ENCODE measurements around the gene MYPOP. TPM values are rescaled to one million over a fixed set of nuclear protein-coding genes. Genes with fewer than 3 reads are reported as not detected.
A peak's percentile ranks its signal among the peaks of the same experiment; 100 is the strongest.

Gene MYPOP
- total and polyA plus RNA-seq, 2 of the 13 experiments (the other 11 are each of a cell fraction or from before 2014, with no cell fraction given) = 2.3 to 2.7 TPM

DNA sequence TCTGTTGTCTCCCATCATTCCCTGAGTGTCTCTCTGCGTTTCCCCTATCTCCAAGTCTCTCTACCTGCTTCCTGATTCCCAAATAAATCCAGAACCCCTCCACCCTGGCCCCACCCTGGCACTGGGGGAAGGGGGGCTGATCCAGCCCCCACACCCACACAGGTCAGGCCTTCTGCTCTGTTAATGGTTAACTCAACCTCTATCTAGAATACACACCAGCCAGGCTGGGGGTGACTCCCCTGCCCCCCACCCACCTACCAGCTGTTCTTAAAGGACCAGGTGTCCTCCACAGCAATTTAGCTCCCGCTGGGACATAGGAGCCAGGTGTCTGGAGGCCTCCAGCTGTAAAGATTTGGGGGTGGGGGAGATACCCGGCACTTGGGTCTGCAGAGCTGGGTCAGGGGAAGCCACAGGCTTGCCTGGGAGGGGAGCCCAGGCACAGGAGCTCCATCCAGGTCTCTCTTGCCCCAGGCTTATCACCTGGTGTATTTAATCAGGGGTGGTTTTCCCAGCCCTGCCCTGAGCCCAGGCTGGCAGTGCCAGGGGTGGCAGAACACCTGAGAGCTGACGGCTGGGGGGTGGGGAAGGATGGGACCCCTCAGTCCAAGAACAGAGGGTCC, 20.4 kb downstream of the MYPOP start (continued):
- TF ChIP-seq, protein P1, sequence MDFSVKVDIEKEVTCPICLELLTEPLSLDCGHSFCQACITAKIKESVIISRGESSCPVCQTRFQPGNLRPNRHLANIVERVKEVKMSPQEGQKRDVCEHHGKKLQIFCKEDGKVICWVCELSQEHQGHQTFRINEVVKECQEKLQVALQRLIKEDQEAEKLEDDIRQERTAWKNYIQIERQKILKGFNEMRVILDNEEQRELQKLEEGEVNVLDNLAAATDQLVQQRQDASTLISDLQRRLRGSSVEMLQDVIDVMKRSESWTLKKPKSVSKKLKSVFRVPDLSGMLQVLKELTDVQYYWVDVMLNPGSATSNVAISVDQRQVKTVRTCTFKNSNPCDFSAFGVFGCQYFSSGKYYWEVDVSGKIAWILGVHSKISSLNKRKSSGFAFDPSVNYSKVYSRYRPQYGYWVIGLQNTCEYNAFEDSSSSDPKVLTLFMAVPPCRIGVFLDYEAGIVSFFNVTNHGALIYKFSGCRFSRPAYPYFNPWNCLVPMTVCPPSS (IDR thresholded peaks at IDR 0.05) = no peak
- TF ChIP-seq NFATC3 (CRISPR knock-in tag; IDR thresholded peaks at IDR 0.05) = 0 out of 2 replicates have a peak, but pooled peaks have one; percentile 24
- peak; percentile 58; the same call in 1 of the 2 replicates for TF ChIP-seq TMF1 (CRISPR knock-in tag; IDR thresholded peaks at IDR 0.05; ENCODE audit: low read depth)
- TF ChIP-seq EEA1 (CRISPR knock-in tag; IDR thresholded peaks at IDR 0.05; ENCODE audit: borderline replicate concordance) = peak; percentile 85
- TF ChIP-seq, protein P2, sequence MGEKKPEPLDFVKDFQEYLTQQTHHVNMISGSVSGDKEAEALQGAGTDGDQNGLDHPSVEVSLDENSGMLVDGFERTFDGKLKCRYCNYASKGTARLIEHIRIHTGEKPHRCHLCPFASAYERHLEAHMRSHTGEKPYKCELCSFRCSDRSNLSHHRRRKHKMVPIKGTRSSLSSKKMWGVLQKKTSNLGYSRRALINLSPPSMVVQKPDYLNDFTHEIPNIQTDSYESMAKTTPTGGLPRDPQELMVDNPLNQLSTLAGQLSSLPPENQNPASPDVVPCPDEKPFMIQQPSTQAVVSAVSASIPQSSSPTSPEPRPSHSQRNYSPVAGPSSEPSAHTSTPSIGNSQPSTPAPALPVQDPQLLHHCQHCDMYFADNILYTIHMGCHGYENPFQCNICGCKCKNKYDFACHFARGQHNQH (CRISPR knock-in tag; IDR thresholded peaks at IDR 0.05) = peak; percentile 71; the same call in 1 of the 2 replicates
- no peak; the same call in 1 of the 2 replicates for TF ChIP-seq ZNF567 (CRISPR knock-in tag; IDR thresholded peaks at IDR 0.05; ENCODE audit: borderline replicate concordance)
- TF ChIP-seq, protein P3, sequence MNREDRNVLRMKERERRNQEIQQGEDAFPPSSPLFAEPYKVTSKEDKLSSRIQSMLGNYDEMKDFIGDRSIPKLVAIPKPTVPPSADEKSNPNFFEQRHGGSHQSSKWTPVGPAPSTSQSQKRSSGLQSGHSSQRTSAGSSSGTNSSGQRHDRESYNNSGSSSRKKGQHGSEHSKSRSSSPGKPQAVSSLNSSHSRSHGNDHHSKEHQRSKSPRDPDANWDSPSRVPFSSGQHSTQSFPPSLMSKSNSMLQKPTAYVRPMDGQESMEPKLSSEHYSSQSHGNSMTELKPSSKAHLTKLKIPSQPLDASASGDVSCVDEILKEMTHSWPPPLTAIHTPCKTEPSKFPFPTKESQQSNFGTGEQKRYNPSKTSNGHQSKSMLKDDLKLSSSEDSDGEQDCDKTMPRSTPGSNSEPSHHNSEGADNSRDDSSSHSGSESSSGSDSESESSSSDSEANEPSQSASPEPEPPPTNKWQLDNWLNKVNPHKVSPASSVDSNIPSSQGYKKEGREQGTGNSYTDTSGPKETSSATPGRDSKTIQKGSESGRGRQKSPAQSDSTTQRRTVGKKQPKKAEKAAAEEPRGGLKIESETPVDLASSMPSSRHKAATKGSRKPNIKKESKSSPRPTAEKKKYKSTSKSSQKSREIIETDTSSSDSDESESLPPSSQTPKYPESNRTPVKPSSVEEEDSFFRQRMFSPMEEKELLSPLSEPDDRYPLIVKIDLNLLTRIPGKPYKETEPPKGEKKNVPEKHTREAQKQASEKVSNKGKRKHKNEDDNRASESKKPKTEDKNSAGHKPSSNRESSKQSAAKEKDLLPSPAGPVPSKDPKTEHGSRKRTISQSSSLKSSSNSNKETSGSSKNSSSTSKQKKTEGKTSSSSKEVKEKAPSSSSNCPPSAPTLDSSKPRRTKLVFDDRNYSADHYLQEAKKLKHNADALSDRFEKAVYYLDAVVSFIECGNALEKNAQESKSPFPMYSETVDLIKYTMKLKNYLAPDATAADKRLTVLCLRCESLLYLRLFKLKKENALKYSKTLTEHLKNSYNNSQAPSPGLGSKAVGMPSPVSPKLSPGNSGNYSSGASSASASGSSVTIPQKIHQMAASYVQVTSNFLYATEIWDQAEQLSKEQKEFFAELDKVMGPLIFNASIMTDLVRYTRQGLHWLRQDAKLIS (CRISPR knock-in tag; IDR thresholded peaks at IDR 0.05) = no peak
- TF ChIP-seq FOXA1 (IDR thresholded peaks at IDR 0.05) = no peak
- TF ChIP-seq FOXA1 (CRISPR knock-in tag; IDR thresholded peaks at IDR 0.05) = peak; percentile 61; the same call in 1 of the 2 replicates
- TF ChIP-seq KLF16 (CRISPR knock-in tag; IDR thresholded peaks at IDR 0.05) = no peak; a peak in 1 of 4 replicates
- TF ChIP-seq ZNF232 (CRISPR knock-in tag; IDR thresholded peaks at IDR 0.05; ENCODE audit: borderline replicate concordance) = no peak
- TF ChIP-seq HMG20A (CRISPR knock-in tag; IDR thresholded peaks at IDR 0.05; ENCODE audit: borderline replicate concordance) = 0 out of 2 replicates have a peak, but pooled peaks have one; percentile 27
- peak; percentile 11 for TF ChIP-seq RBM39 (IDR thresholded peaks at IDR 0.05; ENCODE audit: low read depth, low read length, poor library complexity, severe bottlenecking)
- 0 out of 2 replicates have a peak, but pooled peaks have one; percentile 58 for TF ChIP-seq SATB2 (CRISPR knock-in tag; IDR thresholded peaks at IDR 0.05)
- no peak for TF ChIP-seq ZNF33A (CRISPR knock-in tag; IDR thresholded peaks at IDR 0.05; ENCODE audit: borderline replicate concordance)
- peak; percentile 53 for TF ChIP-seq MED8 (CRISPR knock-in tag; IDR thresholded peaks at IDR 0.05; ENCODE audit: insufficient replicate concordance)
- peak; percentile 29; the same call in 1 of the 2 replicates for TF ChIP-seq DPF2 (CRISPR knock-in tag; IDR thresholded peaks at IDR 0.05; ENCODE audit: borderline replicate concordance, low read depth)
- TF ChIP-seq, protein P4, sequence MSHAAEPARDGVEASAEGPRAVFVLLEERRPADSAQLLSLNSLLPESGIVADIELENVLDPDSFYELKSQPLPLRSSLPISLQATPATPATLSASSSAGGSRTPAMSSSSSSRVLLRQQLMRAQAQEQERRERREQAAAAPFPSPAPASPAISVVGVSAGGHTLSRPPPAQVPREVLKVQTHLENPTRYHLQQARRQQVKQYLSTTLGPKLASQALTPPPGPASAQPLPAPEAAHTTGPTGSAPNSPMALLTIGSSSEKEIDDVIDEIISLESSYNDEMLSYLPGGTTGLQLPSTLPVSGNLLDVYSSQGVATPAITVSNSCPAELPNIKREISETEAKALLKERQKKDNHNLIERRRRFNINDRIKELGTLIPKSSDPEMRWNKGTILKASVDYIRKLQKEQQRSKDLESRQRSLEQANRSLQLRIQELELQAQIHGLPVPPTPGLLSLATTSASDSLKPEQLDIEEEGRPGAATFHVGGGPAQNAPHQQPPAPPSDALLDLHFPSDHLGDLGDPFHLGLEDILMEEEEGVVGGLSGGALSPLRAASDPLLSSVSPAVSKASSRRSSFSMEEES (CRISPR knock-in tag; IDR thresholded peaks at IDR 0.05) = peak; percentile 62; the same call in 1 of the 2 replicates
- no peak for TF ChIP-seq LCORL (IDR thresholded peaks at IDR 0.05)
- peak; percentile 95 for TF ChIP-seq LCORL (CRISPR knock-in tag; IDR thresholded peaks at IDR 0.05)
- TF ChIP-seq, protein P5, sequence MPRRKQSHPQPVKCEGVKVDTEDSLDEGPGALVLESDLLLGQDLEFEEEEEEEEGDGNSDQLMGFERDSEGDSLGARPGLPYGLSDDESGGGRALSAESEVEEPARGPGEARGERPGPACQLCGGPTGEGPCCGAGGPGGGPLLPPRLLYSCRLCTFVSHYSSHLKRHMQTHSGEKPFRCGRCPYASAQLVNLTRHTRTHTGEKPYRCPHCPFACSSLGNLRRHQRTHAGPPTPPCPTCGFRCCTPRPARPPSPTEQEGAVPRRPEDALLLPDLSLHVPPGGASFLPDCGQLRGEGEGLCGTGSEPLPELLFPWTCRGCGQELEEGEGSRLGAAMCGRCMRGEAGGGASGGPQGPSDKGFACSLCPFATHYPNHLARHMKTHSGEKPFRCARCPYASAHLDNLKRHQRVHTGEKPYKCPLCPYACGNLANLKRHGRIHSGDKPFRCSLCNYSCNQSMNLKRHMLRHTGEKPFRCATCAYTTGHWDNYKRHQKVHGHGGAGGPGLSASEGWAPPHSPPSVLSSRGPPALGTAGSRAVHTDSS (CRISPR knock-in tag; conservative IDR thresholded peaks at IDR 0.05) = no peak
